Activated CD8-positive, alpha-beta T cell treated with anti-CD3 and anti-CD28 coated beads for 36 hours (primary cell): ENCODE data around the gene TMEM242. TPM values are rescaled to one million over a fixed set of nuclear protein-coding genes. Genes with fewer than 3 reads are reported as not detected.

ENCODE experiments used
- ATAC-seq: fragments of 200-7000 bp; cut with Tn5 transposase; one replicate; pipeline ENCODE4 v1.10.0; 2021; ENCODE audit warnings: mild to moderate bottlenecking, moderate library complexity
- CTCF ChIA-PET: fragments of 350-600 bp; sonication (Branson Sonifier 250); formaldehyde crosslinking; loops from one replicate; lab custom pipeline; 2021; ENCODE audit warnings: antibody characterized with exemption; lab: Charles Lee
- POLR2A ChIA-PET: fragments of 350-600 bp; sonication (Branson Sonifier 250); formaldehyde crosslinking; loops from one replicate; lab custom pipeline; 2021; ENCODE audit warnings: antibody characterized with exemption; lab: Charles Lee
- DNase-seq: peaks from one replicate; pipeline ENCODE4 v3.0.0-alpha.2; 2020
- H3K27ac Mint-ChIP-seq: one replicate; pipeline ENCODE4 v1.8.0; 2021; ENCODE audit warnings: mild to moderate bottlenecking, mixed read lengths
- H3K27me3 Mint-ChIP-seq: one replicate; pipeline ENCODE4 v1.8.0; 2021; ENCODE audit warnings: mixed read lengths
- H3K36me3 Mint-ChIP-seq: one replicate; pipeline ENCODE4 v1.8.0; 2021; ENCODE audit warnings: low read depth, mixed read lengths
- H3K4me1 Mint-ChIP-seq: one replicate; pipeline ENCODE4 v1.8.0; 2021; ENCODE audit warnings: low read depth, mixed read lengths
- H3K4me3 Mint-ChIP-seq: one replicate; pipeline ENCODE4 v1.8.0; 2021; ENCODE audit warnings: mild to moderate bottlenecking, moderate library complexity, mixed read lengths
- H3K9me3 Mint-ChIP-seq: one replicate; pipeline ENCODE4 v1.8.0; 2021; ENCODE audit warnings: mixed read lengths
- CTCF ChIP-seq: fragments of 200-600 bp; IDR thresholded peaks from one replicate; pipeline ENCODE4 v1.8.0; 2022; ENCODE audit warnings: antibody characterized with exemption, mild to moderate bottlenecking
- intact Hi-C: fragments of 100-400 bp; cut with micrococcal nuclease; formaldehyde crosslinking; loops from one replicate; pipeline ENCODE4 v1.10.0; 2022
- total RNA-seq, 2 experiments: library from RNA; stranded (reverse); gene quantifications; one replicate each; pipeline ENCODE4 v1.2.3, GENCODE V29; 2021

The TMEM242 gene
- total RNA-seq, 2 experiments from 2014 or later: 7.8 to 8.0 TPM

- Mint-ChIP-seq H3K27ac (no peak overlapping the region), H3K27me3 (no peaks in the 10 kb centered on the region), H3K9me3 (no peaks in the 10 kb centered on the region), H3K4me3 (no peak overlapping the region), H3K4me1 (no peaks in the 10 kb centered on the region), H3K36me3 (peaks cover under 1% of the 10 kb centered on the region)
- no peak for DNase-seq
- no peak for TF ChIP-seq CTCF
- no peak for ATAC-seq
- CTCF ChIA-PET: no interaction called here
- POLR2A ChIA-PET: no interaction called here
- intact Hi-C loops: no loop called here
Measured at GRCh38 chr6:157284738-157285421, 38.4 kb downstream of the TMEM242 start.

- ChIA-PET POLR2A (interaction anchor here (1.1 kb wide), 1 partner anchor 42 kb away, joined by 4 read pairs; no protein-coding TSS in a partner anchor), CTCF (no interaction called here)
- no peak overlapping the region for H3K27ac Mint-ChIP-seq
- H3K27me3 Mint-ChIP-seq: no peaks in the 10 kb centered on the region
- TF ChIP-seq CTCF: no peak
- intact Hi-C loops: no loop called here
- ATAC-seq (no peak), DNase-seq (no peak)
- H3K9me3 Mint-ChIP-seq: no peaks in the 10 kb centered on the region
- H3K4me3 Mint-ChIP-seq: no peak overlapping the region
- no peaks in the 10 kb centered on the region for H3K36me3 Mint-ChIP-seq
- H3K4me1 Mint-ChIP-seq: no peaks in the 10 kb centered on the region
Measured at GRCh38 chr6:157283900-157284737, 39.2 kb downstream of the TMEM242 start.

- ATAC-seq: no peak
- no peaks in the 10 kb centered on the region for H3K9me3 Mint-ChIP-seq
Measured at GRCh38 chr6:157283330-157283898, 39.9 kb downstream of the TMEM242 start.

GRCh38 chr6:157282284-157282683 lies 41.0 kb downstream of the TMEM242 start:
- TF ChIP-seq CTCF: no peak
- Mint-ChIP-seq H3K27me3 (no peaks in the 10 kb centered on the region), H3K4me3 (no peak overlapping the region), H3K27ac (no peak overlapping the region), H3K9me3 (no peaks in the 10 kb centered on the region), H3K36me3 (no peaks in the 10 kb centered on the region), H3K4me1 (no peaks in the 10 kb centered on the region)
- DNase-seq (no peak), ATAC-seq (no peak)
- ChIA-PET CTCF (interaction anchor here (1.0 kb wide), 1 partner anchor 8 kb away, joined by 3 read pairs; no protein-coding TSS in a partner anchor), POLR2A (no interaction called here)
- intact Hi-C loops: no loop called here

More at GRCh38 chr6:157283330-157283898, 39.9 kb downstream of the TMEM242 start:
- ChIA-PET POLR2A (interaction anchor here (1.1 kb wide), 1 partner anchor 41 kb away, joined by 4 read pairs; no protein-coding TSS in a partner anchor), CTCF (no interaction called here)
- Mint-ChIP-seq H3K36me3 (no peaks in the 10 kb centered on the region), H3K4me3 (no peak overlapping the region), H3K27me3 (no peaks in the 10 kb centered on the region), H3K27ac (no peak overlapping the region), H3K4me1 (no peaks in the 10 kb centered on the region)
- intact Hi-C loops: no loop called here
- DNase-seq: no peak
- no peak for TF ChIP-seq CTCF
